ENCODE measurements around the gene LIPE. TPM values are rescaled to one million over a fixed set of nuclear protein-coding genes. Genes with fewer than 3 reads are reported as not detected.

The LIPE gene
- polyA plus RNA-seq (2011; rRNA removed): 1.5 and 2.0 TPM in 2 replicates
- 1.4 and 3.7 TPM in 2 replicates for polyA minus RNA-seq (2011; rRNA and poly(A)+ RNA removed)

DNA sequence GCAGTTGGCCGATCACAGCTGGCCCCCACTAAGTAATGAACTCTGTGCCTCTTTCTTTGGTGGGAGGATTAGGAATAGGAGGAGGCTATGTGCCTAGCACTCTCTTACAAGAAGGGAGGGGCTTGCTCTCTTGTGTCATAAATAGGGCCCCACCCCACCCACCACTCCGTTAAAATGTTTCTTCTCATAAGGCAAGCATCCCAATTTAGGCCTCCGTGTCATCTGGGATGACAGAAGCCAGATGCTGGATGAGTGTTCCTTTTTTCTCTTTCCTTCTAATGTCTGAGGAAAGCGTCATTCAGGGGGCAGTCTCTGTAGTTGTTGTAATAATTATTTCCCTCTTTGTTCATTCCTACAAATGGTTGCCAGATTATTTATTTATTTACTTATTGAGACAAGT lies at the start of gene LIPE:
TSS of gene LIPE (minus strand) at position 76 of the 400 bp plus-strand sequence. CDS start 239 bp downstream, outside the sequence.
- H3K4me3 ChIP-seq (ENCODE audit: low read depth, low read length): no peak within 1 kb of the TSS
- no peak within 1 kb of the TSS for H3K27ac ChIP-seq (ENCODE audit: low read depth, low read length)
- no peak for DNase-seq (ENCODE audit: low read depth, low spot score)
- TF ChIP-seq, protein P1, sequence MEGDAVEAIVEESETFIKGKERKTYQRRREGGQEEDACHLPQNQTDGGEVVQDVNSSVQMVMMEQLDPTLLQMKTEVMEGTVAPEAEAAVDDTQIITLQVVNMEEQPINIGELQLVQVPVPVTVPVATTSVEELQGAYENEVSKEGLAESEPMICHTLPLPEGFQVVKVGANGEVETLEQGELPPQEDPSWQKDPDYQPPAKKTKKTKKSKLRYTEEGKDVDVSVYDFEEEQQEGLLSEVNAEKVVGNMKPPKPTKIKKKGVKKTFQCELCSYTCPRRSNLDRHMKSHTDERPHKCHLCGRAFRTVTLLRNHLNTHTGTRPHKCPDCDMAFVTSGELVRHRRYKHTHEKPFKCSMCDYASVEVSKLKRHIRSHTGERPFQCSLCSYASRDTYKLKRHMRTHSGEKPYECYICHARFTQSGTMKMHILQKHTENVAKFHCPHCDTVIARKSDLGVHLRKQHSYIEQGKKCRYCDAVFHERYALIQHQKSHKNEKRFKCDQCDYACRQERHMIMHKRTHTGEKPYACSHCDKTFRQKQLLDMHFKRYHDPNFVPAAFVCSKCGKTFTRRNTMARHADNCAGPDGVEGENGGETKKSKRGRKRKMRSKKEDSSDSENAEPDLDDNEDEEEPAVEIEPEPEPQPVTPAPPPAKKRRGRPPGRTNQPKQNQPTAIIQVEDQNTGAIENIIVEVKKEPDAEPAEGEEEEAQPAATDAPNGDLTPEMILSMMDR (IDR thresholded peaks at IDR 0.05; ENCODE audit: low read depth, low read length): no peak
- ChIA-PET CTCF (interaction anchor here (0.6 to 1.8 kb wide), 2 partner anchors 13 to 292 kb away, joined by 4 to 8 read pairs; no protein-coding TSS in a partner anchor), POLR2A (no interaction called here)
- peaks cover 4% of the 10 kb centered on the region for H3K27me3 ChIP-seq (ENCODE audit: control insufficient read depth, insufficient read depth, low read length)
- peaks cover 10% of the 10 kb centered on the region for H3K9me3 ChIP-seq (ENCODE audit: control insufficient read depth, insufficient read depth, low read length)

GRCh38 chr19:42475366-42475765 lies 48.2 kb upstream of the LIPE start:
- ChIA-PET POLR2A (no interaction called here), CTCF (interaction anchor here (1.6 kb wide), 1 partner anchor 34 kb away, joined by 3 read pairs; no protein-coding TSS in a partner anchor)
- DNase-seq (ENCODE audit: low read depth, low spot score): no peak
- peaks cover 10% of the 10 kb centered on the region for H3K27me3 ChIP-seq (ENCODE audit: control insufficient read depth, insufficient read depth, low read length)
- H3K9me3 ChIP-seq (ENCODE audit: control insufficient read depth, insufficient read depth, low read length): no peaks in the 10 kb centered on the region
- TF ChIP-seq, protein P1 (IDR thresholded peaks at IDR 0.05; ENCODE audit: low read depth, low read length): no peak
- no peak overlapping the region for H3K4me3 ChIP-seq (ENCODE audit: low read depth, low read length)
- H3K27ac ChIP-seq (ENCODE audit: low read depth, low read length): no peak overlapping the region

DNA sequence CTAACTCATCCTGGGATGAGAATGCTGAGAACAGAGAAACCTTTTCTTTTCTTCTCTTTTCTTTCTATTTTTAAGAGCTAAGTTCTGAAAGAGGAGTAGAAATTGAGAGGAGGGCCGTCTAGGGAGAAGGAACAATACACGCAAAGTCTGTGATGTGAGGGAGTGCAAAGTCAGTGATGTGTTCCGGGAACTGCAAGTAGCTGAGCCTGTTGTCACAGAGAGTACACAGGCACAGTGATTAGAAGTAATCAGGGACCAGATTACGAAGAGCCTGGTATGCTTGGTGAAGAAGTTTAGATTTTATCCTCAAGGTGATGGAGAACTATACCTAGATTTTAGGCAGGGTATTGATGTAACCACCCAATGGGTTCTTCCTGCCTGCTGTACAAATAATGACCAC lies 47.6 kb upstream of the LIPE start:
- Histone ChIP-seq H3K27me3 (ENCODE audit: control insufficient read depth, insufficient read depth, low read length) (peaks cover 11% of the 10 kb centered on the region), H3K4me3 (ENCODE audit: low read depth, low read length) (no peak overlapping the region), H3K9me3 (ENCODE audit: control insufficient read depth, insufficient read depth, low read length) (no peaks in the 10 kb centered on the region), H3K27ac (ENCODE audit: low read depth, low read length) (no peak overlapping the region)
- ChIA-PET CTCF (interaction anchor here (0.7 to 1.6 kb wide), 3 partner anchors 25 to 36 kb away, joined by 3 to 4 read pairs (median 3); no protein-coding TSS in a partner anchor), POLR2A (no interaction called here)
- DNase-seq (ENCODE audit: low read depth, low spot score): no peak
- TF ChIP-seq, protein P1 (IDR thresholded peaks at IDR 0.05; ENCODE audit: low read depth, low read length): no peak

DNA sequence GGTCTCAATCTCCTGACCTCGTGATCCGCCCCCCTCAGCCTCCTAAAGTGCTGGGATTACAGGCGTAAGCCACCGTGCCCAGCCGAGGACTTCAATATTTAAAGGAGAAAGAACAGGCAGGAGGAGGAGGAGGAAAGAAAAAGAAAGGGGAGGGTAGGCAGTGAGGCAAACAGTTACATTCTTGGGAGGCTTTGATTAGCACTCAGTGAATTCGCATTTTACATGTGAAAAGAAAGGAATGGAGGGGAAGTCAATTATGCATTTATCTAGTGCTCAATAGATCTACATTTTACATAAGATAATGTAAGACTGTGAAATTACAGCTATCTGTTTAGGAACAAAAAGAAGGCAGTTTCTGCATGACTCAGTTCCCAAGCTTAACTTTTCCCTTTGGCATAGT lies 46.5 kb upstream of the LIPE start:
- Histone ChIP-seq H3K27me3 (ENCODE audit: control insufficient read depth, insufficient read depth, low read length) (peaks cover 13% of the 10 kb centered on the region), H3K27ac (ENCODE audit: low read depth, low read length) (no peak overlapping the region), H3K9me3 (ENCODE audit: control insufficient read depth, insufficient read depth, low read length) (no peaks in the 10 kb centered on the region), H3K4me3 (ENCODE audit: low read depth, low read length) (no peak overlapping the region)
- CTCF ChIA-PET: interaction anchor here (1.2 to 1.5 kb wide), 2 partner anchors 24 to 35 kb away, joined by 3 to 4 read pairs; no protein-coding TSS in a partner anchor
- DNase-seq (ENCODE audit: low read depth, low spot score): no peak
- POLR2A ChIA-PET: no interaction called here
- TF ChIP-seq, protein P1 (IDR thresholded peaks at IDR 0.05; ENCODE audit: low read depth, low read length): no peak

DNA sequence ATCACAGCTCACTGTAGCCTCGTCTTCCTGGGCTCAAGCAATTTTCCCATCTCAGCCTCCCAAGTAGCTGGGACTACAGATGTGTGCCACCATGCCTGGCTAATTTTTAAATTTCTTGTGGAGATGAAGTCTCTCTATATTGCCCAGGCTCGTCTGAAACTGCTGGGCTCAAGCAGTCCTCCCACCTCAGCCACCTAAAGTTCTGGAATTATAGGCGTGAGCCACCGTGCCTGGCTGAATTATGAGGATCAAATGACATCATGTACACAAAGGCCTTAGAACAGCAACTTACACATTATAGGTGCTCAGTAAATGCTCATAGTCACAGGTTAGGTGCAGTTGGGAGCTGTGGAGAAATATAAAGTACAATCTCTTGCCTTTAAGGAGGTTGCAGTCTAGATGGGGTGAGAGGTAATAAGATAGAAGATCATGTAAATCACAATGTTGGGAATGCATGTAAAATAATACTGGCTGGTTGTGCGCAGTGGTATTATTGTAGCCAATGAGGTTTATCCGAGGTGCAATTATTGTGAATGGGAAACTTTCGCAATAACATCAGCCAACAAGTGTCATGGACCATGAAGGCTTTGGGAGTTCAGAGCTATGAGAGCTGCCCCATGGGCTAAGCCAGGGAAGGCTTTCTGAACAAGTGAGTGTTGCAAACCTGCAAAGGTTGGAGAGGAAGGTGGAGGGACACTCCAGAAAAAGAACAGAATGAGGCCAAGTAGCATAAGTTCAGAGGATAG lies 45.4 kb upstream of the LIPE start:
- ChIA-PET CTCF (no interaction called here), POLR2A (no interaction called here)
- Histone ChIP-seq H3K9me3 (ENCODE audit: control insufficient read depth, insufficient read depth, low read length) (no peaks in the 10 kb centered on the region), H3K4me3 (ENCODE audit: low read depth, low read length) (no peak overlapping the region), H3K27me3 (ENCODE audit: control insufficient read depth, insufficient read depth, low read length) (peaks cover 13% of the 10 kb centered on the region), H3K27ac (ENCODE audit: low read depth, low read length) (no peak overlapping the region)
- no peak for DNase-seq (ENCODE audit: low read depth, low spot score)
- TF ChIP-seq, protein P1 (IDR thresholded peaks at IDR 0.05; ENCODE audit: low read depth, low read length): no peak
